ENCODE measurements around the gene MRAS. TPM values are rescaled to one million over a fixed set of nuclear protein-coding genes. Genes with fewer than 3 reads are reported as not detected.

Gene MRAS
- total and polyA plus RNA-seq, 2 of the 4 experiments (the other 2 are of a cell fraction), result 59.3 to 60.6 TPM

- intact Hi-C loops (cut with micrococcal nuclease), result no loop called here
- Histone ChIP-seq H3K36me3 (ENCODE audit: control insufficient read depth, insufficient read depth, low read length) (peaks cover 2% of the 10 kb centered on the region; the same call in 1 of the 2 replicates), H2BK5ac (ENCODE audit: low read depth, low read length, poor library complexity, severe bottlenecking) (no peak overlapping the region), H3K27ac (ENCODE audit: insufficient read depth, low read length) (no peak overlapping the region), H4K91ac (ENCODE audit: insufficient read depth, low read depth, low read length) (no peak overlapping the region), H2AK5ac (ENCODE audit: low read depth, low read length) (no peak overlapping the region), H3K9ac (ENCODE audit: low read depth, low read length) (no peak overlapping the region), H3K14ac (replicated peaks; ENCODE audit: low read depth, low read length) (no peak overlapping the region), H3K18ac (ENCODE audit: low read depth, low read length) (no peak overlapping the region), H3K9me3 (ENCODE audit: control insufficient read depth, insufficient read depth, low read length) (no peaks in the 10 kb centered on the region), H2BK15ac (ENCODE audit: low read depth, low read length) (no peak overlapping the region), H3K4me1 (ENCODE audit: control insufficient read depth, insufficient read depth, low read length) (no peaks in the 10 kb centered on the region), H3K4me3 (ENCODE audit: insufficient read depth, low read depth, low read length) (no peak overlapping the region), H3K56ac (ENCODE audit: extremely low read depth, insufficient read depth, low read length) (no peak overlapping the region), H2BK120ac (ENCODE audit: low read depth, low read length) (no peak overlapping the region), H3K27me3 (ENCODE audit: control insufficient read depth, insufficient read depth, low read length) (no peaks in the 10 kb centered on the region), H3K23ac (ENCODE audit: low read depth, low read length) (no peak overlapping the region), H3K4me2 (ENCODE audit: low read depth, low read length) (no peak overlapping the region), H4K8ac (ENCODE audit: low read depth in 2 of 2, low read length in 2 of 2) (no peak overlapping the region), H3K4ac (ENCODE audit: low read depth, low read length) (no peak overlapping the region), H4K20me1 (ENCODE audit: insufficient read depth, low read length) (peaks cover 13% of the 10 kb centered on the region), H2BK20ac (ENCODE audit: low read depth, low read length) (no peak overlapping the region), H3K79me1 (ENCODE audit: low read depth in 1 of 2, low read length in 2 of 2) (peaks cover 10 to 36% of the 10 kb centered on the region in 2 experiments), H2AK9ac (replicated peaks; ENCODE audit: low read depth, low read length, poor library complexity) (peak overlapping the region; percentile 13), H4K5ac (ENCODE audit: low read depth, low read length) (no peak overlapping the region), H3K9me1 (ENCODE audit: insufficient read depth, low read length) (peaks cover 17% of the 10 kb centered on the region), H2AFZ (replicated peaks; ENCODE audit: low read length, poor library complexity) (no peak overlapping the region)
- BruUV-seq (replicated peaks), result no TSS peak
- no peak for DNase-seq
- 70% methylated on average over 2 of the region's 8 CpGs; no CpG with 5 or more reads in 1 of the 2 experiments for WGBS, 2 experiments (ENCODE audit: extremely low coverage in 2 of 2, insufficient read length in 1 of 2)
- no peak for TF ChIP-seq POLR2A (IDR thresholded peaks at IDR 0.05; ENCODE audit: low read depth, low read length)
- no peak for TF ChIP-seq MAZ (IDR thresholded peaks at IDR 0.05; ENCODE audit: borderline replicate concordance, low read depth, low read length)
- TF ChIP-seq RCOR1 (IDR thresholded peaks at IDR 0.05; ENCODE audit: insufficient replicate concordance, low read length), result no peak
- no peak for TF ChIP-seq MXI1 (IDR thresholded peaks at IDR 0.05; ENCODE audit: borderline replicate concordance, low read depth, low read length)
- no peak for TF ChIP-seq SMC3 (IDR thresholded peaks at IDR 0.05; ENCODE audit: low read depth, low read length)
- no peak for TF ChIP-seq USF2 (IDR thresholded peaks at IDR 0.05; ENCODE audit: low read depth, low read length)
- TF ChIP-seq NFE2L2 (IDR thresholded peaks at IDR 0.05; ENCODE audit: low read depth, low read length), result no peak
- TF ChIP-seq MAFK (IDR thresholded peaks at IDR 0.05; ENCODE audit: low read depth, low read length), result no peak
- no peak for TF ChIP-seq BHLHE40 (IDR thresholded peaks at IDR 0.05; ENCODE audit: low read depth, low read length)
- TF ChIP-seq CHD1 (IDR thresholded peaks at IDR 0.05; ENCODE audit: low read depth, low read length), result no peak
- no peak for TF ChIP-seq CTCF (conservative IDR thresholded peaks at IDR 0.05; ENCODE audit: low read depth, low read length)
- TF ChIP-seq RAD21 (IDR thresholded peaks at IDR 0.05; ENCODE audit: low read length), result no peak
- TF ChIP-seq ELK1 (IDR thresholded peaks at IDR 0.05; ENCODE audit: borderline replicate concordance, low read depth, low read length), result no peak
- TF ChIP-seq CEBPB (IDR thresholded peaks at IDR 0.05; ENCODE audit: low read depth, low read length), result no peak
- no peak for TF ChIP-seq FOS (IDR thresholded peaks at IDR 0.05; ENCODE audit: low read depth, low read length)
- TF ChIP-seq RFX5 (IDR thresholded peaks at IDR 0.05; ENCODE audit: low read depth, low read length), result no peak
- dilution Hi-C loops (cut with HindIII; ENCODE audit: low sequenced_read_pairs, unreplicated experiment), result no loop called here
- ATAC-seq (ENCODE audit: low read depth), result no peak
- in situ Hi-C loops (cut with MboI; ENCODE audit: low sequenced_read_pairs), result no loop called here
- ChIA-PET CTCF (no interaction called here), POLR2A (ENCODE audit: unreplicated experiment) (no interaction called here)
Measured at GRCh38 chr3:138369151-138369900, 20.9 kb downstream of the MRAS start.
